Endothelial cell of umbilical vein (primary cell): ENCODE data around the gene BCAR1.

Experiments
- CTCF ChIP-seq, 2 donors: IDR thresholded peaks; 1 replicate in 1 of 2; 2 replicates in 1 of 2; pipeline ENCODE4 v1.5.1; 2011; ENCODE audit warnings: low read length in 2 of 2, mild to moderate bottlenecking in 2 of 2, moderate library complexity in 2 of 2, control low read depth in 1 of 2, inconsistent platforms in 1 of 2, low read depth in 1 of 2; ENCODE audit not compliant: insufficient read depth in 1 of 2; ENCODE audit errors: extremely low read depth in 1 of 2
- EZH2 ChIP-seq: IDR thresholded peaks from 2 replicates; pipeline ENCODE4 v1.6.1; 2012; ENCODE audit warnings: borderline replicate concordance, low read depth, mild to moderate bottlenecking, moderate library complexity, low read length, inconsistent platforms; ENCODE audit not compliant: severe bottlenecking
- FOS ChIP-seq: IDR thresholded peaks from 2 replicates; pipeline ENCODE4 v1.6.1; 2011; ENCODE audit warnings: mild to moderate bottlenecking, low read length, moderate library complexity, borderline replicate concordance; ENCODE audit not compliant: insufficient read depth
- JUN ChIP-seq: IDR thresholded peaks from 2 replicates; pipeline ENCODE4 v1.6.1; 2011; ENCODE audit warnings: borderline replicate concordance, low read depth; ENCODE audit not compliant: insufficient read length, insufficient read depth
- MAX ChIP-seq: IDR thresholded peaks from 2 replicates; pipeline ENCODE4 v1.6.1; 2011; ENCODE audit not compliant: insufficient read depth, insufficient read length
- MYC ChIP-seq: IDR thresholded peaks from one replicate; pipeline ENCODE4 v1.6.1; 2011; ENCODE audit warnings: mild to moderate bottlenecking, low read depth, low read length
- POLR2A ChIP-seq: IDR thresholded peaks from 2 replicates; pipeline ENCODE4 v1.6.1; 2012; ENCODE audit warnings: low read depth, mild to moderate bottlenecking, control low read depth, low read length
- POLR2AphosphoS5 ChIP-seq: IDR thresholded peaks from 2 replicates; pipeline ENCODE4 v1.6.1; 2012; ENCODE audit warnings: low read depth, mild to moderate bottlenecking, control low read depth, low read length, moderate library complexity; ENCODE audit not compliant: insufficient read depth

GRCh38 chr16:75195811-75196790, 55.3 kb downstream of the BCAR1 start:
- TF ChIP-seq CTCF (IDR thresholded peaks at IDR 0.05; ENCODE audit: extremely low read depth in 1 of 2, insufficient read depth in 1 of 2, low read depth in 1 of 2, low read length in 2 of 2) = no peak
- no peak for TF ChIP-seq POLR2A
- TF ChIP-seq MYC = no peak
- no peak for TF ChIP-seq POLR2AphosphoS5
- no peak for TF ChIP-seq MAX
- no peak for TF ChIP-seq EZH2
- TF ChIP-seq FOS = no peak
- no peak for TF ChIP-seq JUN
